Left renal pelvis (tissue), 4 donors: Measurements from ENCODE around the gene PIBF1. TPM values are rescaled to one million over a fixed set of nuclear protein-coding genes. Genes with fewer than 3 reads are reported as not detected.
"Not testable (repeated sequence)": the region's sequence is repeated elsewhere in the genome, so short reads cannot be mapped to it uniquely, and the experiment has no call there.

Source experiments
- DNase-seq, 4 donors: peaks; one replicate each; pipeline ENCODE4 v3.0.0-alpha.2; 2013; ENCODE audit warnings: low read depth in 4 of 4, low spot score in 3 of 4
- polyA plus RNA-seq, 4 donors: library from polyadenylated mRNA; unstranded; fragments of 120-200 nt; gene quantifications; one replicate each; pipeline ENCODE4 v1.2.1, GENCODE V29; 2013; ENCODE audit not compliant: insufficient read length in 4 of 4

Gene PIBF1
- polyA plus RNA-seq, 4 donors, result 38.8 to 48.6 (median 44.7) TPM

DNA sequence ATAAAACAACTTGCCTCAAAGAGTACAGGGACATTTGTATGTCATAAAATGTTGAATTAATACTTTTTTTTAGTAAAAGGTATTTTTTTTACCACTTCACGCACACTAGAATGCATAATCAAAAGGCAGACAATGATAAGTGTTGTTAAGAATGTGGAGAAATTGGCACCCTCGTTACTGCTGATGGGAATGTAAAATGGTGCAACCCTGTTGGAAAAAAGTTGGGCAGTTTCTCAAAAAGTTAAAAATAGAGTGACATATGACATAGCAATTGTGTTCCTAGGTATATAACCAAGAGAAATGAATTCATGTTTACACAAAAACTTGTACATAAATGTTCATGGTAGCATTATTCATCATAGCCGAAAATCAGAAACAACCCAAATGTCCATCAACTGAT lies 109.5 kb downstream of the PIBF1 start:
- DNase-seq, result no peak

GRCh38 chr13:72896869-72897268 lies 114.9 kb downstream of the PIBF1 start:
- no peak for DNase-seq

DNA sequence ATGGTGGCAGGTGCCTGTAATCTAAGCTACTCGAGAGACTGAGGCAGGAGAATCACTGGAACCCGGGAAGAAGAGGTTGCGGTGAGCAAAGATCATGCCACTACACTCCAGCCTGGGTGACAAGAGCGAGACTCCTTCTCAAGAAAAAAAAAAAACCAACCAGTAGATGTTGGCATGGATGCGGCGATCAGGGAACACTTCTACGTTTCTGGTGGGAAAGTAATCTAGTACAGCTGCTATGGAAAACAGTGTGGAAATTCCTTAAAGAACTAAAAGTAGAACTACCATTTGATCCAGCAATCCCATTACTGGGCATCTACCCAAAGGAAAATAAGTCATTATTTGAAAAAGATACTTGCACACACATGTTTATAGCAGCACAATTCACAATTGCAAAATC lies 119.6 kb downstream of the PIBF1 start:
- DNase-seq, result not testable (repeated sequence)

DNA sequence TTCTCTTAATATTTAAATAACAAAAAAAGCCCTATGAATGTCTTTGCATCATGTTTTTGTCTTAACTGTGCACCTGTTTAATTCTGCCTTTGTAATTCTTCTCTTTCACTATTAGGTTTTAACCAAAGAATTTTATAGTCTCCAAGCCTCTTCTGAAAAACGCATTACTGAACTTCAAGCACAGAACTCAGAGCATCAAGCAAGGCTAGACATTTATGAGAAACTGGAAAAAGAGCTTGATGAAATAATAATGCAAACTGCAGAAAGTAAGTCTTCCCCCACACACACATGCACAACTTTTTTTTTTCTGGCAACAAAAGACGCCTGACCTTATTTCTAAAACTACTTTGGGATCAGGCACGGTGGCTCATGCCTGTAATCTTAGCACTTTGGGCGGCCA lies 126.5 kb downstream of the PIBF1 start:
- DNase-seq, result no peak

GRCh38 chr13:72911981-72912380 lies 130.0 kb downstream of the PIBF1 start:
- no peak for DNase-seq

DNA sequence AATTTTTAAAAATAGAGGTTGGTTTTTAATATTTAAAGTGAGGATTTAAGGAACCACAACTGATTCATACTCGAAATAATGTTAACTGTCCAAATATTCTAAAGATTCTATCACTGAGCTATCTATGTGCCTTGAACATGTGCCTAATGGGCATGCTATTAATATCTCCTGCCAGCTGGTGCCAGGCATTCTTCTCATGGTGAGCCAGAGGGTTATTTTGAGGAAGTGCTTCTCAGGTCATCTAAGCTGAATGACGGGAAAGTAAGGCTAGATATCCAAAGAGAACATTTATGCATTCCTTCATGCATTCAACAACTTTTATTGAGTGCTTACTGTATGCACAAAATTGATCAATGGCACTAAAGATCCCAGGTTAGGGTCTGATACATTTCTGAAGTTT lies 138.2 kb downstream of the PIBF1 start:
- no peak for DNase-seq

- no peak for DNase-seq
Observed at GRCh38 chr13:72931311-72931710, 149.4 kb downstream of the PIBF1 start.

- no peak for DNase-seq
Observed at GRCh38 chr13:72932250-72932649, 150.3 kb downstream of the PIBF1 start.

- DNase-seq, result not testable (repeated sequence)
Observed at GRCh38 chr13:72946267-72946666, 164.3 kb downstream of the PIBF1 start.

DNA sequence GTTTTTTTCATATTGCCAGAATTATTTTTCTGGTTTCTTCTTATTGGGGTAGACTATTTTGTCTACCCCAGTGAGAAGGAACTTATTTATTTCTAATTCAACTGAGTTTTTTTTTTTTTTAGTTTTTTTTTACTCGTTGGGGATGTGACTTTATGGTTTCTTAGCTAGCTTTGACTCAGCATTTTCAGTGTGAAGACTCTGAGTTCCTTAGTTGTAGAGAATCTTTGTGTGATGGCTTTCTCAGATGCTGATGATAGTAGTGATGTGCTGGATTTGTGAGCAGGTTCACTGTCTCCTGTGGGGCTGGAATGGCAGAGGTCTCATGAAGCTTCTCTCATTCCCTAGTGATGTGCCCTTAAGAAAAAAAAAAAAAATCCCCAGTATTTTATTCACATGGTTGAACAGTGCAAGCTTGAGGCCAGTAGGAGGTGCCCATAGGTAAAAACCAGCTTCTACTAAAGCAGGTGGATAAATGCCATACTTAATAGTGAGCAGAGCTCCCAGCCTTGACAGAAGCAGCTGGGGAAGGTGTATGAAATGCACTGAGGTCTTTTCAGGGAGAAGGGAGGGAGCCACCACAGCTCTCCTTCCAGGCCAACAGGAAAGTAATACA lies 170.7 kb downstream of the PIBF1 start:
- DNase-seq, result no peak

DNA sequence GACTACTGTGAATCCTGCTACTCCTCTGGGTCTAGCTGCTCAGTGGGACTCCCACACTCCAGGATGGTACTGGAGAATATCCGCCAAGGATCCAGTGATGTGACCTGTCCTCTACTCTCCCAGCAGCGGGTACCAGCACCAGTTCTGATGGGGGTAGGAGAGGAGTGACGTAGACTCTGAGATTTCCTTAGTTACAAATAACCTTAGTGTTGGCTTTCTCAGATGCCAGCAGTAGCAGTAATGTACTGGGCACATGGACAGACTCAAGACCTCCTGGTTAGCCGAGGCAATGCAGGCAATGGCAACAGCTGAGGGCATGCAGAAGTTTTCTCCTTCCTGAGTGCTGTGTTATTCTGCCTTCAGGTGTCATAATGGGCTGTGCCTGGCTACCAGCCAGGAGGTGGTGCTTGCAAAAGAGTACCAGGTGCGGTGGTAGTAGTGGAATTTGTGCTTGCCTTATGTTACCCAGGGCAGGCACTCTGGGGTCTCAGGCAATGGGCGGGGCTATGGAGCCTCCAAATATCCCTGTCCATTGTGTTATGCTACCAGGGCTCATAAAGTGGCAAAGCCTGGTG lies 171.5 kb downstream of the PIBF1 start:
- peak in 2 of 4 donors; percentile 14 to 15 for DNase-seq

GRCh38 chr13:72959643-72960042 lies 177.7 kb downstream of the PIBF1 start:
- no peak for DNase-seq

DNA sequence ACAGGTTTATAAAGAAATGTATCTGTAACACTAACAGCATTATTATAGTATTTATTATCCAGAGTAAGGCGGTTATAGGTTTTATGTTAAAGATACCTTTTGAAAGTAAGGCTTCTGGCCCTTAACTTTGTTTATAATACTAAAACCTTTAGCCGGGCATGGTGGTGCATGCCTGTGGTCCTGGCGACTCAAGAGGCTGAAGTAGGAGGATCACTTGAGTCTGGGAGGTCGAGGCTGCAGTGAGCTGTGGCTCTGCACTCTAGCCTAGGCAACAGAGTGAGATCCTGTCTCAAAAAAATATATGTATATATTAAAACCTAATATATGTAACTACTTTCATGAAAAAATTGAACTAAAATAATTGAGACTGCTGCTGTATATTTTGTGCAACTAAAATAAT lies 178.2 kb downstream of the PIBF1 start:
- DNase-seq, result no peak

DNA sequence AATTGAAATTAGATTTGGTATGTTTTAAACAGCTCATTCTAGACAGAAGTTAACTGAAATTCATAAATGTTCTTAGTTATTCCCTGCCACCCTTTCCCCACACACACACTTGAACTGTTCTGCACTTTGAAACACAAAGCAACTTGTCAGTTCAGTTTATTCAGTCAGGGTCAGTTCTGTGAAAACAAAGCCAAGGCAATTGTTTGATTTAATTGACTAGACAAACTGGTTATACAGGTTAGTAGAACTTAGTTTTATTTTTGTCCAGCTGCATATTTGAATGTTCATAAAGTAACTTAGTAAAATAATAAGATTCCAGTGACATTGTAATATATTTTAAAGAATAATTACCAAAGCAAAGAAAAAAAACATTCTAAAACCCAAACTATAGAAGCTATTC lies 178.6 kb downstream of the PIBF1 start:
- peak in 3 of 4 donors; percentile 33 to 49 (median 43) for DNase-seq

GRCh38 chr13:72963762-72964161 lies 181.8 kb downstream of the PIBF1 start:
- DNase-seq, result no peak

GRCh38 chr13:72970301-72970880 lies 188.5 kb downstream of the PIBF1 start:
- DNase-seq, result no peak

DNA sequence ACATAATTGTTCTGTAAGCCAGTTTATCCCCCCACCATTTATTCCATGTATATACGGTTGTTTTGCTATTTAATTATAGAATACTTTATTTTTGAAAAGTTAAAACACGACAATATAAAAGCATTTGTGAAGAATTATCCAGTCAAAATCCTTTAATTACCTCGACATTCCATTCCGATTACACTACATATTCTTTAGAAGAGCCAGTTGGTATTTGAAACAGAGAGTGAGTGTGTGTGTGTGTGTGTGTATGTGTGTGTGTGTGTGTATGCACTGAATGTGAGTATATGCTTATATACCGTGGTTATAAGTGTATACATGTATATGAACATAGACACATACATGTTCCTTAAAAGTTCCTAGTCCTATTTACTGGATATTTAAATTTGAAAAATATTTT lies 189.0 kb downstream of the PIBF1 start:
- DNase-seq, result no peak

GRCh38 chr13:72973234-72973633 lies 191.3 kb downstream of the PIBF1 start:
- DNase-seq, result no peak

DNA sequence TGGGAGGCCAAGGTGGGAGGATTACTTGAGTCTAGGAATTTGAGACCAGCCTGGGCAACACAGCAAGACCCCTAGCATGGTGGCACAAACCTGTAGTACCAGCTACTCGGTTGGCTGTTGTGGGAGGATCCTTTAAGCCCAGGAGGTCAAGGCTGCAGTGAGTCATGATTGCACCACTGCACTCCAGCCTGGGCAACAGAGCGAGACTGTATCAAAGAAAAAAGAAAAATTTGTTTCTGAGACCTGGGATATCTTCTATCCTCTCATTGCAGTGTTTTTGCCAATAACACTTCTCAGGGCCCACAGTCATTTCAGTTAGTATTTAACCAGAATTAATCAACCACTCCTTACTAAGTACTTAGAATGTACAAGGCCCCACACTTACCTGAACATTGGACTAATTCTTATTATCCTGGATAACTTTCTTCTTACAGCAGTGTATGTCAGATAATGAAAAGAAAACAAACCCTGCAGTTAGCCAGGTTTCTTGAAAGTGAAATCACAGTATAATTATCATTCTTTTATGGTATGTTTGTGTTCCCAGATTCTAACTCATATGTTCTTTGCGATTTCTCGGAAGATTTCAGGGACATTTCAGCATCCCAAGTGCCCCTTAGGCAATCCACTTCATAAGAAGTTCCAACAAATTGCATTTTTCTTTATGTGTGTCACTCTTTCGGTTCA lies 201.3 kb downstream of the PIBF1 start:
- DNase-seq, result peak in 3 of 4 donors; percentile 8 to 31 (median 17)

GRCh38 chr13:72985610-72986009 lies 203.7 kb downstream of the PIBF1 start:
- DNase-seq, result no peak

DNA sequence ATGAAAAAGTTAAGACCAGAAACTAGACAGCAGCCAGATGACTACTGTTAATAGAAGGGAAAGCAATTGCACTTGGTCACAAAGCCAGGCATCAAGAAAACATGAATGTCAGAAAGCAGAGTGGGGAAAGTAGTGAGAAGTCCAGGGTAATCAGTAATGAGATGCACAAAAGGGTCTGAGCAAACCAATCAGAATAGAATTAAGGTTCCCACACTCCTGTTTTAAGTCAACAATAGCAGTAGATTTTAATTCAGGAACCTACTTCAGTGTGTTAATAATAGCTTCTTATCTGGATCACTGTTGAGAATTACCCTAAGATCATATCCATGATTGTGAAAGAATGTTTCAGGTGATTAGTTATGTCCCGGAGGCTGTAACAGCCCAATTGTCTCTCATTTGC lies 204.3 kb downstream of the PIBF1 start:
- DNase-seq, result no peak

DNA sequence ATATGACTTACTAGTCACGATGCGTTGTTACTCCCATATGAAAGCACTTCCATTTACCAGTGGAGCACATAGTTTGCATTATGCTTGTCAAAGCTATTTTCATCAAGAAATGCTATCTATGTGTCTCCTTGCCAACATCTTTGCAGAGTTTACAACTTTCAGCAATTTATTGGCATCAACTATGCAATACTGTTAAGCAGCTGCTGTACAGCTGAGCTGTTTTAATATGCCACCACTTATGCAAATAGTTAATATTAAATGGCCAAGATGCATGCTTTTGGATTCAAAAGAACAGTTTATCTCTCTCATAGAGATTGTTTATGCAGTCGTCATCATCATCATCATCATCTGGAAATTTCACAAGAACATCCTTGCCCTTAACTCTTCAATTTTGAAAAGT lies 209.0 kb downstream of the PIBF1 start:
- DNase-seq, result no peak
